ENCODE measurements around the gene SCN3A. TPM values are rescaled to one million over a fixed set of nuclear protein-coding genes. Genes with fewer than 3 reads are reported as not detected.

The SCN3A gene
- total and polyA plus RNA-seq, 10 of the 15 experiments (the other 5 are each of a cell fraction or from before 2014, with no cell fraction given), result 0.04 to 0.34 (median 0.06) TPM; not detected in 3

GRCh38 chr2:165245081-165245793, 41.4 kb upstream of the SCN3A start:
- in situ Hi-C loops (cut with MboI) (no loop called here), intact Hi-C loops (cut with micrococcal nuclease; ENCODE audit: unreplicated experiment) (no loop called here)
- no peak for FAIRE-seq
- CTCF ChIA-PET, result no interaction called here
- WGBS (ENCODE audit: insufficient coverage, insufficient replicate concordance, low lambda C conversion rate, missing lambda C conversion rate), result 11% methylated on average over 5 of the region's 5 CpGs
- Histone ChIP-seq H3K9ac (ENCODE audit: control insufficient read depth, insufficient read depth, low read length) (no peak overlapping the region), H3K4me2 (ENCODE audit: control insufficient read depth, insufficient read depth) (no peak overlapping the region), H3K4me3 (no peak overlapping the region), H3K79me2 (ENCODE audit: control insufficient read depth, insufficient read depth, low read length) (no peaks in the 10 kb centered on the region), H3K27ac (ENCODE audit: control insufficient read depth, insufficient read depth) (no peak overlapping the region), H3K36me3 (ENCODE audit: control insufficient read depth in 2 of 2, insufficient read depth in 2 of 2, low read length in 1 of 2) (no peaks in the 10 kb centered on the region), H3K4me1 (ENCODE audit: control insufficient read depth, insufficient read depth, low read length) (no peaks in the 10 kb centered on the region), H3K9me3 (replicated peaks; ENCODE audit: control insufficient read depth, insufficient read depth, low read length) (no peaks in the 10 kb centered on the region), H2AFZ (ENCODE audit: control insufficient read depth, low read depth, low read length) (no peak overlapping the region), H3K27me3 (replicated peaks in 1 of 2; ENCODE audit: control insufficient read depth in 2 of 2, insufficient read depth in 2 of 2, low read length in 1 of 2) (no peaks in the 10 kb centered on the region), H4K20me1 (ENCODE audit: control insufficient read depth, insufficient read depth) (no peaks in the 10 kb centered on the region)
- no TSS peak for BruUV-seq (replicated peaks)
- DNase-seq (ENCODE audit: low read depth, low spot score), result no peak
- SMC1A ChIA-PET (ENCODE audit: uncharacterized antibody, unreplicated experiment), result no interaction called here
- no peak for ATAC-seq
- RAD21 ChIA-PET (ENCODE audit: unreplicated experiment), result no interaction called here
- POLR2A ChIA-PET, result no interaction called here
- no peak for TF ChIP-seq ZNF622 (IDR thresholded peaks at IDR 0.05)
- no peak for TF ChIP-seq RELA (IDR thresholded peaks at IDR 0.05; ENCODE audit: borderline replicate concordance, partially characterized antibody)
- no peak for TF ChIP-seq JUNB (IDR thresholded peaks at IDR 0.05)
- TF ChIP-seq NBN (IDR thresholded peaks at IDR 0.05), result no peak
- TF ChIP-seq TCF7 (IDR thresholded peaks at IDR 0.05; ENCODE audit: borderline replicate concordance), result no peak
- TF ChIP-seq CEBPB (IDR thresholded peaks at IDR 0.05; ENCODE audit: borderline replicate concordance in 1 of 2, low read depth in 2 of 2, low read length in 2 of 2), result no peak
- no peak for TF ChIP-seq SREBF1 (IDR thresholded peaks at IDR 0.05; ENCODE audit: low read length)
- no peak for TF ChIP-seq ZZZ3 (IDR thresholded peaks at IDR 0.05; ENCODE audit: control insufficient read depth, insufficient read length, low read depth)

GRCh38 chr2:165240916-165241315, 37.1 kb upstream of the SCN3A start:
- Histone ChIP-seq H3K27me3 (replicated peaks in 1 of 2; ENCODE audit: control insufficient read depth in 2 of 2, insufficient read depth in 2 of 2, low read length in 1 of 2) (no peaks in the 10 kb centered on the region), H2AFZ (ENCODE audit: control insufficient read depth, low read depth, low read length) (no peak overlapping the region), H3K4me1 (ENCODE audit: control insufficient read depth, insufficient read depth, low read length) (no peaks in the 10 kb centered on the region), H3K36me3 (ENCODE audit: control insufficient read depth in 2 of 2, insufficient read depth in 2 of 2, low read length in 1 of 2) (no peaks in the 10 kb centered on the region), H3K9me3 (replicated peaks; ENCODE audit: control insufficient read depth, insufficient read depth, low read length) (no peaks in the 10 kb centered on the region), H3K9ac (ENCODE audit: control insufficient read depth, insufficient read depth, low read length) (no peak overlapping the region), H4K20me1 (ENCODE audit: control insufficient read depth, insufficient read depth) (no peaks in the 10 kb centered on the region), H3K79me2 (ENCODE audit: control insufficient read depth, insufficient read depth, low read length) (no peaks in the 10 kb centered on the region), H3K4me2 (ENCODE audit: control insufficient read depth, insufficient read depth) (no peak overlapping the region), H3K4me3 (no peak overlapping the region), H3K27ac (ENCODE audit: control insufficient read depth, insufficient read depth) (no peak overlapping the region)
- intact Hi-C loops (cut with micrococcal nuclease; ENCODE audit: unreplicated experiment), result no loop called here
- ChIA-PET POLR2A (no interaction called here), RAD21 (ENCODE audit: unreplicated experiment) (no interaction called here), CTCF (interaction anchor here (0.8 to 2.5 kb wide), 2 partner anchors 43 to 634 kb away, joined by 3 to 10 read pairs; no protein-coding TSS in a partner anchor), SMC1A (ENCODE audit: uncharacterized antibody, unreplicated experiment) (interaction anchor here (0.8 to 3.0 kb wide), 2 partner anchors 33 to 634 kb away, joined by 3 to 7 read pairs; no protein-coding TSS in a partner anchor)
- 5% methylated on average over 2 of the region's 2 CpGs for WGBS (ENCODE audit: insufficient coverage, insufficient replicate concordance, low lambda C conversion rate, missing lambda C conversion rate)
- in situ Hi-C loops (cut with MboI), result no loop called here
- ATAC-seq, result no peak
- no peak for TF ChIP-seq SIX5 (IDR thresholded peaks at IDR 0.05; ENCODE audit: low read depth, low read length, severe bottlenecking)
- TF ChIP-seq, protein P1, sequence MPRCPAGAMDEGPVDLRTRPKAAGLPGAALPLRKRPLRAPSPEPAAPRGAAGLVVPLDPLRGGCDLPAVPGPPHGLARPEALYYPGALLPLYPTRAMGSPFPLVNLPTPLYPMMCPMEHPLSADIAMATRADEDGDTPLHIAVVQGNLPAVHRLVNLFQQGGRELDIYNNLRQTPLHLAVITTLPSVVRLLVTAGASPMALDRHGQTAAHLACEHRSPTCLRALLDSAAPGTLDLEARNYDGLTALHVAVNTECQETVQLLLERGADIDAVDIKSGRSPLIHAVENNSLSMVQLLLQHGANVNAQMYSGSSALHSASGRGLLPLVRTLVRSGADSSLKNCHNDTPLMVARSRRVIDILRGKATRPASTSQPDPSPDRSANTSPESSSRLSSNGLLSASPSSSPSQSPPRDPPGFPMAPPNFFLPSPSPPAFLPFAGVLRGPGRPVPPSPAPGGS (IDR thresholded peaks at IDR 0.05; ENCODE audit: borderline replicate concordance, insufficient read depth, low read depth, low read length, poor library complexity, severe bottlenecking), result no peak
- TF ChIP-seq MTA3 (IDR thresholded peaks at IDR 0.05; ENCODE audit: borderline replicate concordance, low read length), result no peak
- FAIRE-seq, result no peak
- no TSS peak for BruUV-seq (replicated peaks)
- DNase-seq (ENCODE audit: low read depth, low spot score), result no peak
